HG03558 (cell line): Measurements from ENCODE around the gene GRIA3.
"Not testable (repeated sequence)": the region's sequence is repeated elsewhere in the genome, so short reads cannot be mapped to it uniquely, and the experiment has no call there.

Experiments used
- ATAC-seq: cut with Tn5 transposase; IDR thresholded peaks from one replicate; pipeline ENCODE4 v1.9.1; 2021; ENCODE audit warnings: moderate number of reproducible peaks; ENCODE audit not compliant: unreplicated experiment; ENCODE audit errors: extremely low read depth

Gene GRIA3

GRCh38 chrX:123513585-123514278, 329.7 kb downstream of the GRIA3 start:
- ATAC-seq: no peak

DNA sequence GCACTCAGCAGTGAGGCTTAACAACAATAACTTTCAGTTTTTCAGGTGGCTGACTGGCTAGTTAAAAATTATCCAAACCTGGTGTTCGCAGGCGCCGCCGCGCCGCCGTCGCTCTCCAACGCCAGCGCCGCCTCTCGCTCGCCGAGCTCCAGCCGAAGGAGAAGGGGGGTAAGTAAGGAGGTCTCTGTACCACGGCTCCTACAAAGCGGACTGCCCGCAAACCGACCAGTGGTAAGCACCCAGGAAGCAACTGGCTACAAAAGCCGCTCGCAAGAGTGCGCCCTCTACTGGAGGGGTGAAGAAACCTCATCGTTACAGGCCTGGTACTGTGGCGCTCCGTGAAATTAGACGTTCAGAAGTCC, 330.2 kb downstream of the GRIA3 start:
- ATAC-seq: not testable (repeated sequence)

- ATAC-seq: no peak
Measured at GRCh38 chrX:123518791-123519190, 334.7 kb downstream of the GRIA3 start.

GRCh38 chrX:123525123-123525725, 341.1 kb downstream of the GRIA3 start:
- no peak for ATAC-seq

DNA sequence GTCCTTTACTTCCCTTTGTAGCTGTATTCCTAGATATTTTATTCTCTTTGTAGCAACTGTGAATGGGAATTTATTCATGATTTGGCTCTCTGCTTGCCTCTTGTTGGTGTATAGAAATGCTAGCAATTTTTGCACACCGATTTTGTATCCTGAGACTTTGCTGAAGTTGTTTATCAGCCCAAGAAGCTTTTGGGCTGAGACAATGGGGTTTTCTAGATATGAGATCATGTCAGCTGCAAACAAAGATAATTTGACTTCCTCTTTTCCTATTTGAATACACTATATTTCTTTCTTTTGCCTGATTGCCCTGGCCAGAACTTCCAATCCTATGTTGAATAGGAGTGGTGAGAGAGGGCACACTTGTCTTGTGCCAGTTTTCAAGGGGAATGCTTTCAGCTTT, 346.6 kb downstream of the GRIA3 start:
- ATAC-seq: not testable (repeated sequence)
